Ascending aorta (tissue), 2 donors: Measurements from ENCODE around the gene ADAM19. TPM values are rescaled to one million over a fixed set of nuclear protein-coding genes. Genes with fewer than 3 reads are reported as not detected.

Experiments used
- DNase-seq, 2 donors: peaks; one replicate each; pipeline ENCODE4 v3.0.0-alpha.2; 2019; ENCODE audit warnings: low spot score in 2 of 2
- H3K27ac ChIP-seq, 2 donors: fragments of 200-600 bp; sonication (generic); one replicate each; pipeline ENCODE4 v1.5.1; 2016 to 2017; ENCODE audit warnings: mild to moderate bottlenecking in 1 of 2
- H3K27me3 ChIP-seq: fragments of 200-600 bp; sonication (generic); one replicate; pipeline ENCODE4 v1.5.1; 2017
- H3K36me3 ChIP-seq, 2 donors: fragments of 200-600 bp; sonication (generic); one replicate each; pipeline ENCODE4 v1.5.1; 2016
- H3K4me1 ChIP-seq, 2 donors: fragments of 200-600 bp; sonication (generic); one replicate each; pipeline ENCODE4 v1.5.1; 2016 to 2017; ENCODE audit warnings: mild to moderate bottlenecking in 1 of 2
- H3K4me3 ChIP-seq, 2 donors: fragments of 200-600 bp; sonication (generic); one replicate each; pipeline ENCODE4 v1.5.1; 2016 to 2017; ENCODE audit warnings: mild to moderate bottlenecking in 1 of 2
- H3K9me3 ChIP-seq, 2 donors: fragments of 200-600 bp; sonication (generic); one replicate each; pipeline ENCODE4 v1.5.1; 2016
- CTCF ChIP-seq, 3 experiments: fragments of 200-600 bp in 2 of 3; fragments of 450-650 bp in 1 of 3; sonication (generic) in 2 of 3; IDR thresholded peaks; one replicate each; pipeline ENCODE4 v1.5.1; 2016 to 2019; ENCODE audit warnings: antibody characterized with exemption in 3 of 3, mild to moderate bottlenecking in 1 of 3, moderate library complexity in 1 of 3
- intact Hi-C: fragments of 100-400 bp; cut with DNase I; formaldehyde crosslinking; loops from one replicate; pipeline ENCODE4 v1.15.1; 2023
- total RNA-seq: library from RNA; depleted of rRNA; stranded (reverse); fragments of >200 nt; gene quantifications from one replicate; pipeline ENCODE4 v1.1.0, GENCODE V29; 2016

The ADAM19 gene
- total RNA-seq, 1 donor from 2014 or later, result 11.7 TPM

GRCh38 chr5:157446412-157446935 lies 129.1 kb downstream of the ADAM19 start:
- Histone ChIP-seq H3K27me3 (no peaks in the 10 kb centered on the region), H3K4me3 (no peak overlapping the region), H3K27ac (no peak overlapping the region), H3K4me1 (peaks cover 0 to 5% of the 10 kb centered on the region in 2 donors), H3K9me3 (no peaks in the 10 kb centered on the region), H3K36me3 (no peaks in the 10 kb centered on the region)
- DNase-seq, result no peak
- TF ChIP-seq CTCF (IDR thresholded peaks at IDR 0.05), result no peak
- intact Hi-C loops, result no loop called here

GRCh38 chr5:157445745-157446411 lies 129.7 kb downstream of the ADAM19 start:
- Histone ChIP-seq H3K4me1 (peaks cover 0 to 5% of the 10 kb centered on the region in 2 donors), H3K4me3 (no peak overlapping the region), H3K36me3 (no peaks in the 10 kb centered on the region), H3K27me3 (no peaks in the 10 kb centered on the region), H3K9me3 (no peaks in the 10 kb centered on the region), H3K27ac (no peak overlapping the region)
- no peak for TF ChIP-seq CTCF (IDR thresholded peaks at IDR 0.05)
- intact Hi-C loops, result no loop called here
- no peak for DNase-seq

GRCh38 chr5:157444224-157444623 lies 131.4 kb downstream of the ADAM19 start:
- no peak for TF ChIP-seq CTCF (IDR thresholded peaks at IDR 0.05)
- Histone ChIP-seq H3K27me3 (no peaks in the 10 kb centered on the region), H3K27ac (no peak overlapping the region), H3K4me1 (no peaks in the 10 kb centered on the region), H3K36me3 (no peaks in the 10 kb centered on the region), H3K4me3 (no peak overlapping the region), H3K9me3 (no peaks in the 10 kb centered on the region)
- intact Hi-C loops, result no loop called here
- no peak for DNase-seq

GRCh38 chr5:157443041-157443549 lies 132.5 kb downstream of the ADAM19 start:
- no peak for DNase-seq
- no peaks in the 10 kb centered on the region for H3K9me3 ChIP-seq
- TF ChIP-seq CTCF (IDR thresholded peaks at IDR 0.05), result no peak
- H3K27me3 ChIP-seq, result no peaks in the 10 kb centered on the region
- intact Hi-C loops, result no loop called here
- H3K36me3 ChIP-seq, result no peaks in the 10 kb centered on the region
- no peaks in the 10 kb centered on the region for H3K4me1 ChIP-seq
- H3K4me3 ChIP-seq, result no peak overlapping the region
- H3K27ac ChIP-seq, result no peak overlapping the region

GRCh38 chr5:157434096-157434495 lies 141.5 kb downstream of the ADAM19 start:
- H3K9me3 ChIP-seq, result peaks cover 0 to 4% of the 10 kb centered on the region in 2 donors
- H3K27me3 ChIP-seq, result no peaks in the 10 kb centered on the region
- no peaks in the 10 kb centered on the region for H3K4me1 ChIP-seq
- no peak overlapping the region for H3K27ac ChIP-seq
- H3K4me3 ChIP-seq, result no peak overlapping the region
- intact Hi-C loops, result loop anchor here (5.0 kb wide), 1 partner anchor 43 kb away; no protein-coding TSS in a partner anchor
- DNase-seq, result no peak
- no peak for TF ChIP-seq CTCF (IDR thresholded peaks at IDR 0.05)
- H3K36me3 ChIP-seq, result no peaks in the 10 kb centered on the region
